C4-2B (cell line): ENCODE results near the gene ADPRH.

Experiments
- ZFX ChIP-seq: fragments of 450-650 bp; IDR thresholded peaks from 2 replicates; pipeline ENCODE4 v1.6.1; 2017
- TF ChIP-seq, protein P1 (sequence below): fragments of 450-650 bp; conservative IDR thresholded peaks from 2 replicates; pipeline ENCODE4 v1.5.1; 2017; ENCODE audit warnings: mild to moderate bottlenecking

GRCh38 chr3:119613872-119614271 lies 34.6 kb downstream of the ADPRH start:
- TF ChIP-seq, protein P1, sequence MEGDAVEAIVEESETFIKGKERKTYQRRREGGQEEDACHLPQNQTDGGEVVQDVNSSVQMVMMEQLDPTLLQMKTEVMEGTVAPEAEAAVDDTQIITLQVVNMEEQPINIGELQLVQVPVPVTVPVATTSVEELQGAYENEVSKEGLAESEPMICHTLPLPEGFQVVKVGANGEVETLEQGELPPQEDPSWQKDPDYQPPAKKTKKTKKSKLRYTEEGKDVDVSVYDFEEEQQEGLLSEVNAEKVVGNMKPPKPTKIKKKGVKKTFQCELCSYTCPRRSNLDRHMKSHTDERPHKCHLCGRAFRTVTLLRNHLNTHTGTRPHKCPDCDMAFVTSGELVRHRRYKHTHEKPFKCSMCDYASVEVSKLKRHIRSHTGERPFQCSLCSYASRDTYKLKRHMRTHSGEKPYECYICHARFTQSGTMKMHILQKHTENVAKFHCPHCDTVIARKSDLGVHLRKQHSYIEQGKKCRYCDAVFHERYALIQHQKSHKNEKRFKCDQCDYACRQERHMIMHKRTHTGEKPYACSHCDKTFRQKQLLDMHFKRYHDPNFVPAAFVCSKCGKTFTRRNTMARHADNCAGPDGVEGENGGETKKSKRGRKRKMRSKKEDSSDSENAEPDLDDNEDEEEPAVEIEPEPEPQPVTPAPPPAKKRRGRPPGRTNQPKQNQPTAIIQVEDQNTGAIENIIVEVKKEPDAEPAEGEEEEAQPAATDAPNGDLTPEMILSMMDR = no peak
- no peak for TF ChIP-seq ZFX
